SU-DHL-6 (cell line): ENCODE data around the gene SLC16A13.
"Not testable (repeated sequence)": the region's sequence is repeated elsewhere in the genome, so short reads cannot be mapped to it uniquely, and the experiment has no call there.

Experiments
- H2AFZ ChIP-seq: fragments of 200-600 bp; sonication (generic); 2 replicates; pipeline ENCODE4 v1.6.1; 2014; ENCODE audit warnings: low read depth, mild to moderate bottlenecking, moderate library complexity, mixed read lengths, antibody characterized with exemption, low read length; ENCODE audit not compliant: severe bottlenecking
- H3F3A ChIP-seq: fragments of 200-600 bp; shearing (Covaris generic); 2 replicates; pipeline ENCODE4 v1.6.0; 2016; ENCODE audit warnings: antibody characterized with exemption, mild to moderate bottlenecking; ENCODE audit not compliant: insufficient read depth
- H3K27ac ChIP-seq: fragments of 200-600 bp; sonication (generic); 2 replicates; pipeline ENCODE4 v1.5.1; 2016; ENCODE audit warnings: low read depth, mild to moderate bottlenecking, low read length, moderate library complexity, mixed read lengths
- H3K27me3 ChIP-seq: fragments of 200-600 bp; sonication (generic), shearing (Covaris generic); 2 replicates; pipeline ENCODE4 v1.6.0; 2014; ENCODE audit warnings: mild to moderate bottlenecking, low read length
- H3K36me3 ChIP-seq: fragments of 200-600 bp; sonication (generic); 2 replicates; pipeline ENCODE4 v1.6.1; 2014; ENCODE audit warnings: mild to moderate bottlenecking, low read length, mixed read lengths
- H3K4me2 ChIP-seq: fragments of 300-600, 200-600 bp; shearing (Covaris generic), sonication (generic); 2 replicates; pipeline ENCODE4 v1.6.0; 2014; ENCODE audit warnings: low read length, low read depth, mild to moderate bottlenecking; ENCODE audit not compliant: poor library complexity, severe bottlenecking
- H3K4me3 ChIP-seq: fragments of 200-600 bp; sonication (generic); 2 replicates; pipeline ENCODE4 v1.5.1; 2014; ENCODE audit warnings: antibody characterized with exemption, low read length, mild to moderate bottlenecking, mixed read lengths; ENCODE audit not compliant: insufficient read depth, poor library complexity, severe bottlenecking
- H3K79me2 ChIP-seq: fragments of 200-600 bp; sonication (generic); 2 replicates; pipeline ENCODE4 v1.6.1; 2014; ENCODE audit warnings: mild to moderate bottlenecking, low read length, moderate library complexity; ENCODE audit not compliant: insufficient read depth
- H3K9ac ChIP-seq: fragments of 200-600 bp; sonication (generic); 2 replicates; pipeline ENCODE4 v1.7.0; 2014; ENCODE audit warnings: mild to moderate bottlenecking, low read length
- H3K9me2 ChIP-seq: fragments of 200-600 bp; sonication (generic); replicated peaks from 2 replicates; pipeline ENCODE4 v1.6.1; 2014; ENCODE audit warnings: low read length; ENCODE audit not compliant: insufficient read depth
- H3K9me3 ChIP-seq: fragments of 200-600 bp; sonication (generic); 2 replicates; pipeline ENCODE4 v1.6.1; 2014; ENCODE audit warnings: low read length, mixed read lengths; ENCODE audit not compliant: insufficient read depth
- H4K20me1 ChIP-seq: fragments of 200-600 bp; sonication (generic); 2 replicates; pipeline ENCODE4 v1.6.1; 2014; ENCODE audit warnings: low read depth, mild to moderate bottlenecking, antibody characterized with exemption, low read length, moderate library complexity, mixed read lengths
- EZH2phosphoT487 ChIP-seq: fragments of 200-600 bp; sonication (generic), shearing (Covaris generic); conservative IDR thresholded peaks from 2 replicates; pipeline ENCODE4 v1.6.1; 2018; ENCODE audit warnings: mild to moderate bottlenecking, antibody characterized with exemption, low read length, moderate library complexity, mixed read lengths
- TF ChIP-seq, protein P1 (sequence below): fragments of 200-600 bp; sonication (generic); IDR thresholded peaks from one replicate; pipeline ENCODE4 v1.5.1; 2017; ENCODE audit warnings: antibody characterized with exemption, mild to moderate bottlenecking, low read length, moderate library complexity; ENCODE audit not compliant: insufficient read depth, poor library complexity, severe bottlenecking

The SLC16A13 gene

DNA sequence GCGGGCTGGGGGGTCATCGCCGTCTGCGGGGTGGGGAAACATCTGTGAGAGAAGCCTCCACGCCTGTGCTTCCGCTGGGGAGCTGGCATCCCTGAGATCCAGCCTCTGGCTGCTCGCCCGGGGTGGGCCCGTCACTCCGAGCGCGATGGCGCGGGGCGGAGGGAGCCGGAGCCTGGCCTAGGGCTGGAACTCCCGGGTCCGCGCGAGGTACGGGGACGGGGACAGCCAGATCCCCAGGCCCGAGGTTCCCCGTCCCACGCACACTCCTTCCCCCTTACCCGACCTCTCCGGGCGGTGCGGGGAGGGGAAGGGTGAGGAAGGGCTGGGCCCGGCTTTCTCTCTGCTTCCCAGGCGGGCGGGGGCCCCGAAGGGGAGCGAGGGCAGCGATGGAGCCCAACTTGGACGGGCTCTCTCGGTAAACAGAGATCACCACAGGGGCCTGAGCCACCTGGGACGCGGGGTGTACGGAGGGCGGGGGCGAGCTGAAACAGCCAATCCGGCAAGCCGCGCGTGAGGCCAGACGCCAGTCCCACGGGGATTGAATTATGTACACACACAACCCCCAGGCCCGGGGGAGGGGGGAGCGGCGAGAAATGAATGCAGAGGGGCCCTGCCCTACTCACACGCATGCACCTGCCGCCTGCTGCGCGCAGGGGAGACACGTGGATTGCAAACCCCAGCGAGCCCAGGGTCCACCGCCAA is 7.8 kb downstream of the SLC16A13 start, which contains the start of gene SLC16A11:
SLC16A11 (minus strand) TSS at position 596 of the 702 bp plus-strand sequence; CDS start at position 17, 579 bp downstream.
- Histone ChIP-seq H3K27me3 (no peaks in the 10 kb centered on the region), H3K4me3 (no peak within 1 kb of the TSS), H3K79me2 (no peaks in the 10 kb centered on the region), H3F3A (no peaks in the 10 kb centered on the region), H3K36me3 (no peaks in the 10 kb centered on the region), H3K9me2 (no peaks in the 10 kb centered on the region), H3K9me3 (no peaks in the 10 kb centered on the region), H3K4me2 (no peak within 1 kb of the TSS), H3K27ac (no peak within 1 kb of the TSS), H4K20me1 (no peaks in the 10 kb centered on the region), H3K9ac (no peak within 1 kb of the TSS), H2AFZ (no peak within 1 kb of the TSS)
- TF ChIP-seq, protein P1, sequence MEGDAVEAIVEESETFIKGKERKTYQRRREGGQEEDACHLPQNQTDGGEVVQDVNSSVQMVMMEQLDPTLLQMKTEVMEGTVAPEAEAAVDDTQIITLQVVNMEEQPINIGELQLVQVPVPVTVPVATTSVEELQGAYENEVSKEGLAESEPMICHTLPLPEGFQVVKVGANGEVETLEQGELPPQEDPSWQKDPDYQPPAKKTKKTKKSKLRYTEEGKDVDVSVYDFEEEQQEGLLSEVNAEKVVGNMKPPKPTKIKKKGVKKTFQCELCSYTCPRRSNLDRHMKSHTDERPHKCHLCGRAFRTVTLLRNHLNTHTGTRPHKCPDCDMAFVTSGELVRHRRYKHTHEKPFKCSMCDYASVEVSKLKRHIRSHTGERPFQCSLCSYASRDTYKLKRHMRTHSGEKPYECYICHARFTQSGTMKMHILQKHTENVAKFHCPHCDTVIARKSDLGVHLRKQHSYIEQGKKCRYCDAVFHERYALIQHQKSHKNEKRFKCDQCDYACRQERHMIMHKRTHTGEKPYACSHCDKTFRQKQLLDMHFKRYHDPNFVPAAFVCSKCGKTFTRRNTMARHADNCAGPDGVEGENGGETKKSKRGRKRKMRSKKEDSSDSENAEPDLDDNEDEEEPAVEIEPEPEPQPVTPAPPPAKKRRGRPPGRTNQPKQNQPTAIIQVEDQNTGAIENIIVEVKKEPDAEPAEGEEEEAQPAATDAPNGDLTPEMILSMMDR = no peak
- TF ChIP-seq EZH2phosphoT487 = no peak

DNA sequence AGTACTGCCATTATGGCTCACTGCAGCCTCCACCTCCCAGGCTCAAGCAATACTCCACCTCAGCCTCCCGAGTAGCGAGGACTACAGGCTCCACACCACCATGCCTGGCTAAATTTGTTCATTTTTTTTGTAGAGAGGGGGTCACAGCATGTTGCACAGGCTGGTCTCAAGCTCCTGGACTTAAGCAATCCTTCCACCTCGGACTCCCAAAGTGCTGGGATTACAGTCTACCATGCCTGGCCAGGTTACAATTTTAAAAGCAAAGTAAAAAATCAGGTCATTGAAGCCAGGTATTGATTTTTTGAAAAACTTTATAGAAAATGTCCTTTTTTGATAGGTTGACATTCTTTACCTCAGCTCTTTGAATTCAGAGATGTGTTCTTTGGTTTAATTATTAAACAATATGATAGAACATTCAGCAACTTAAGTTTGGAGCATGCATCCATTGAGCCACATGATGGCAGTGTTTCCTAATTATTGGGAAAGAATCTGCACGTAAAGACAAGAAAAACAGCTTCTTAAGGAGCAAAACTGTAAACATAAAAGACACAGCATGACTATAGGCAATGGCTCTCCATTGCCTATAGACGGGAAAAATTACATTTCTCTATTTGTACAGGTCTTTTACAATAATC is 9.8 kb downstream of the SLC16A13 start:
- no peak overlapping the region for H2AFZ ChIP-seq

DNA sequence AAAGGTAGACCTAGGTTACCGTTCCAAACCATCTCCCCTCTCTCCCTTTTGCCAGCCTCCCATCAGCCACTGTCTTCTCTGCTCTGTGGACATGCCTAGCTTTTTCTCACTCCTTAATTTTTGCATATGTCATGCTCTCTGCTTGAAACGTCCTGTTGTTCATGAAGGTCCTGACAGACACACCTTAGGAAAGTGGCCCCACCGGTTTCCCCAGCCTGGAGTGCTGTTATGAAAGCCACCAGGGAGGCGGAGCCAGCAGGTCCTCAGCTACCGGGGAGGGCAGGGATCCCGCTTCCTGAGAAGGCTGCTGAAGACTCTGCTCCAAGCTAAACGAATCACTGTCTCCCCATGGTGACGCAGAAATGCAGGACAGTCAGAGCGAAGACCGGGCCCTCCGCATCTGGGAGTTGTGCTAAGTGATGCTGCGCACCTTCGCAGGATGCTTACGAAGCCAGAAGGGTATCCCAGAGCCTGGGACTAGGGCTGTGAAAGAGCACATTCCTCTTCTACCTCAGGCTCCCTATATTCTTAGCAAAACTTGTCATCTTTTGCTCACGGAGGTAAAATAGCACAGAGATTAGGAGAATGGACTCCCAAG is 10.4 kb downstream of the SLC16A13 start:
- Histone ChIP-seq H3K9me2 (no peaks in the 10 kb centered on the region), H3K36me3 (no peaks in the 10 kb centered on the region), H3K27ac (no peak overlapping the region), H3K4me2 (no peak overlapping the region), H3K9me3 (no peaks in the 10 kb centered on the region), H3K27me3 (no peaks in the 10 kb centered on the region), H2AFZ (peak overlapping the region; percentile 30), H3K9ac (no peak overlapping the region), H3K4me3 (no peak overlapping the region), H3F3A (no peaks in the 10 kb centered on the region), H4K20me1 (no peaks in the 10 kb centered on the region), H3K79me2 (no peaks in the 10 kb centered on the region)
- TF ChIP-seq, protein P1 = no peak
- TF ChIP-seq EZH2phosphoT487 = no peak

More for the DNA sequence above, 9.8 kb downstream of the SLC16A13 start:
- no peaks in the 10 kb centered on the region for H3K79me2 ChIP-seq
- H3K27me3 ChIP-seq = no peaks in the 10 kb centered on the region
- H3F3A ChIP-seq = no peaks in the 10 kb centered on the region
- no peaks in the 10 kb centered on the region for H3K36me3 ChIP-seq
- TF ChIP-seq EZH2phosphoT487 = no peak
- TF ChIP-seq, protein P1 = peak; percentile 54
- H4K20me1 ChIP-seq = no peaks in the 10 kb centered on the region
- H3K9me3 ChIP-seq = no peaks in the 10 kb centered on the region
- no peak overlapping the region for H3K4me2 ChIP-seq
- H3K9ac ChIP-seq = no peak overlapping the region
- H3K4me3 ChIP-seq = no peak overlapping the region
- H3K27ac ChIP-seq = no peak overlapping the region
- H3K9me2 ChIP-seq = no peaks in the 10 kb centered on the region

DNA sequence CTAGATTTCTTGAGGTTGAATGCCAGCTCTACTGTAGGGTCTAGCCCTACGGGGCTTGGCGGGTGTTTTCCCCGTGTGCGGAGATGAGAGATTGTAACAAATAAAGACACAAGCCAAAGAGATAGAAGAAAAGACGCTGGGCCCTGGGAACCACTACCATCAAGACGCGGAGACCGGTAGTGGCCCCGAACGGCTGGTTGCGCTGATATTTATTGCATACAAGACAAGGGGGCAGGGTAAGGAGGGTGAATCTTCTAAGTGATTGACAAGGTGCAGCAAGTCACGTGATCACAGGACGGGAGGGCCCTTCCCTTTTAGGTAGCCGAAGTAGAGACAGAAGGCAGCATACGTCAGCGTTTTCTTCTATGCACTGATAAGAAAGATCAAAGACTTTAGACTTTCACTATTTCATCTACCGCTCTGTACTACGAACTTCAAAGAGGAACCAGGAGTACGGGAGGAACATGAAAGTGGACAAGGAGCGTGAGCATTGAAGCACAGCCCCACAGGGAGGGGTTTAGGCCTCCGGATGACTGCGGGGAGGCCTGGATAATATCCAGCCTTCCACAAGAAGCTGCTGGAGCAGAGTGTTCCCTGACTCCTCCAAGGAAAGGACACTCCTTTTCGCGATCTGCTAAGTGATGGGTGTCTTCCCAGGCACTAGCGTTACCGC is 11.0 kb downstream of the SLC16A13 start:
- not testable (repeated sequence) for H3K9ac ChIP-seq, H3K4me3 ChIP-seq, H3K27ac ChIP-seq, H3K36me3 ChIP-seq, H3F3A ChIP-seq, H3K4me2 ChIP-seq, H3K9me3 ChIP-seq, H4K20me1 ChIP-seq, H3K9me2 ChIP-seq, H3K27me3 ChIP-seq, H3K79me2 ChIP-seq
- peak overlapping the region; percentile 30 for H2AFZ ChIP-seq
